ES-I3 (cell line): ENCODE measurements around the gene USP35.
"Not testable (repeated sequence)": the region's sequence is repeated elsewhere in the genome, so short reads cannot be mapped to it uniquely, and the experiment has no call there.

Experiments used
- H3K36me3 ChIP-seq: 2 replicates; pipeline ENCODE4 v1.6.1; 2013; ENCODE audit warnings: mild to moderate bottlenecking, low read length, control low read depth, moderate library complexity; ENCODE audit not compliant: insufficient read depth
- H3K4me1 ChIP-seq: 2 replicates; pipeline ENCODE4 v1.6.1; 2013; ENCODE audit warnings: mild to moderate bottlenecking, control low read depth, low read length; ENCODE audit not compliant: insufficient read depth
- H3K9ac ChIP-seq: 2 replicates; pipeline ENCODE4 v1.6.1; 2013; ENCODE audit warnings: low read depth, mild to moderate bottlenecking, low read length, moderate library complexity
- H3K9me3 ChIP-seq: 2 replicates; pipeline ENCODE4 v1.6.1; 2013; ENCODE audit warnings: mild to moderate bottlenecking, low read length, moderate library complexity; ENCODE audit not compliant: control insufficient read depth, insufficient read depth

USP35 gene

DNA sequence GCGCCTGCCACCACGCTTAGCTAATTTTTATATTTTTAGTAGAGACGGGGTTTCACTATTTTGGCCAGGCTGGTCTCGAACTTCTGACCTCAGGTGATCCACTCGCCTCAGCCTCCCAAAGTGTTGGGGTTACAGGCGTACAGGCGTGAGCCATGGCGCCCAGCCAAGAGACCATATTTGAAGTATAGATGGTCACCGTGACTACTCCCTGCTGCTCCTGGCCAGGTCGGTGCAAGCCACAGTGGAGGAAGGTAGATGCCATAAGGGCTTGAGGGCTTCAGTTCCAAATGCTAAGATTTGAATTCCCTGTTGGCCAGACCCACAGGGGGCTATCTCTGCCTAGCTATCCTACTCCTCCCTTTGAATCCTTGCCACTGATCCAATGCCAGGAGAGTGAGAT is 34.0 kb downstream of the USP35 start:
- not testable (repeated sequence) for H3K36me3 ChIP-seq, H3K9me3 ChIP-seq, H3K4me1 ChIP-seq, H3K9ac ChIP-seq

DNA sequence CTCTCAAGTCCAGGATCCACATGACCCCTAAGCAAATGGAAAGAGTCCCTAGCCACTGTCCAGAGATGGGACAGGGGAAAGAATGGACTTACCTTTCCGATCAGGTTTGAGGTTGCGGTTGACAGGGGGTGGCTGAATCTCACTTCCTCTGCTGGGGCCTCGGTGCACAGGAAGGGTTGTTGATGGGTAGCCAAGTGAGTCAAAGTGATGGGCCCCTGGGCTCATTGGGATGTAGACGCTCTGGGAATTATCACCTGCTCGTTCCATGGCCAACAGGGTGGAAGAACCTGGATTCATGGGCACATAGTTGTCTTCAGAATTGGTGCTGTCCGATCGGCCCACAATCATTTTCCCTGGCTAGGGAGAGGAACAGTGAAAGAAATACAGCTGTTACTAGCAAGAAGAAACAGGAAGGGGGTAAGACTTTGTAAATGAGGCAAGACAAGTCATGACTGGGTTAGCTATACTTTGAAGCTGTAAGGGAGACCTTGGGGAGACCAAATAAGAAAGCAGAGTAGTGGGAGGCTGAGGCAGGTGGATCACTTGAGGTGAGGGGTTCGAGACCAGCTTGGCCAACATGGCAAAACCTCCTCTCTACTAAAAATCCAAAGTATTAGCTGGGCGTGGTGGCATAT is 34.7 kb downstream of the USP35 start:
- no peak overlapping the region for H3K9ac ChIP-seq
- no peaks in the 10 kb centered on the region for H3K4me1 ChIP-seq
- H3K9me3 ChIP-seq = no peaks in the 10 kb centered on the region
- H3K36me3 ChIP-seq = peaks cover 6% of the 10 kb centered on the region

DNA sequence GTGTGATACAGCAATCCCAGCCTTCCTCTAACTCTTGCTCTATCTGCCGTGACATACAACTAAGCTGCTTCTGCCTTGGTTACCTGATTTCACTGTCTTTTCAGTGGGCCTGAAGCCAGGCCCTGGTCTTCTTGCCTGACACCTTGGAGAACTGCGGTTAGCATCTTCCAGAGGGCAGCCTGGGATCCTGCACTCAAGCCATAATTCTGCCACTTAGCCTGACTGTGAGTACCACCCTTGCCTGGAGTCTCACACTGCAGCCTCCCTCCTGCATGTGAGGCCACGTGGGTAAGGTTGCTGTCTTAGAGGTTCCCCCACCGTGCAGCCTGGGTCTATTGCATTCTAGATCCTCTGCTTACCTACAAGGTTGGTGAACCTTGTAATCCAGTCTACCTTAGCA is 35.8 kb downstream of the USP35 start:
- H3K9ac ChIP-seq = no peak overlapping the region
- H3K36me3 ChIP-seq = peaks cover 6% of the 10 kb centered on the region
- H3K4me1 ChIP-seq = no peaks in the 10 kb centered on the region

DNA sequence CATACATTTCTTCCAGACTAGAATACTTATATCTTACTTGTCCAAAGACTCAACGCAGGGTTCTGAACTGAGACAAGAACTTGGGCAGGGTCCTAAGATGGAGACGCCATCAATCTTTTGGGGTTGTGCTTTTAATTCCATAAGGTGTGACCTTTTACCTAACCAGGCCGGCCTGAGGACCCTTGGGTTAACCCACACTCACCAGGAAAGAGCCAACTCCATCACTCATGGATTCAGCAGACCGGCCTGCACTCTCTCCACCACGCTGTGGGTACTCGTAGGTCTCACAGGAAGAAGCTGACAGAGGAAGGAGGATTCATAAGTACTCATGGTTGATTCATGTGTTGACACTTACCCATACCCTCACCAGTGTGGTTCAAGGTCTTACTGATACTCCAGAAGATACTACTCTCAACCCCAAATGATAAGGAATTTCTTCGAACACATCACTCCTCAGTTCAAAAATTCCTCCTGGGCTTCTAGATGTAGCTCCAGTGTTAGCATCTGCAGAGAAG is 36.2 kb downstream of the USP35 start:
- no peaks in the 10 kb centered on the region for H3K4me1 ChIP-seq
- H3K9me3 ChIP-seq = no peaks in the 10 kb centered on the region
- peaks cover 6% of the 10 kb centered on the region for H3K36me3 ChIP-seq

More for the DNA sequence above, 35.8 kb downstream of the USP35 start:
- H3K9me3 ChIP-seq = no peaks in the 10 kb centered on the region

DNA sequence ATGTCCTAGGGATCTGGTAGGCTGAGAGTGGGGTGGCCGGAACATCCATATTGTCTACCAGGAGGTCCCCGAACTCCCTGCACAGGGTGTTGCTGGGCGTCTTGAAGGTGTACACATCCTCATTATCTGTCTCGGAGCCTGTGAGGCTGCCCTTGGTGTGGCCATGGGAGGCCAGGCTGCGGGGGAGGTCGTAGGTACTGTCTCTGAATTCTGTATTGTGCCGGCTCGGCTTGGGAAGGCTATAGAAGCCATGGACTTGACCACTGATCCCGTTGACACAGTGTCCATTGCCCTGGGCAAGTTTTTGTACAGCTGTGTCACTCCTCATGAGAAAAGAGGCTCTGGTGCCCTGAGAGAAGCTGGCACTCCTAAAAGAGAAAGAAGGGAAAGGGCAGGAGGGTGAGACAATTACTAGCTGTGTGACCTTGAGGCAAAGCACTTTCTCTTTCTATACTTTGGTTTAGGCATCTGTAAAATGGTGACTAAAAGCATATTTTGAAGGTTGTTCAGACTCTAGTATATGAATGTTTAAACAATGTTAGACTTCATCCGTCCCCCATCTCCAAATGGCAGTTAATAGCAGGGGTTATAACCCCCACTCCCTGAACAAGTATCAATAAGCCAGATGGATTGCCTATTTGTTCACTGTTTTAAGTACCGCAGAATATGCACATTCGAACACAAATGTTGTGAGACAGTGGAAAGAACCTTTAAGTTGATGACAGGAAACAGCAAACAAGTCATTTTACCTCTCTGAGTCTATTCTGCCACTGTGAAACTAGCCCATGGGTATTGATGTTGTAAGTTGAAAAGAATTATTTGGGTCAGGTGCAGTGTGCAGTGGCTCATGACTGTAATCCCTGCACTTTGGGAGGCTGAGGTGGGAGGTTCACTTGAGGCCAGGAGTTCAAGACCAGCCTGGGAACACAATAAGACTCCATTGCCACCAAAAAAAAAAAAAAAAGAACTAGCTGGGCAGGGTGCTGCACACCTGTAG is 38.3 kb downstream of the USP35 start:
- Histone ChIP-seq H3K36me3 (peaks cover under 1% of the 10 kb centered on the region), H3K9ac (no peak overlapping the region), H3K4me1 (no peaks in the 10 kb centered on the region), H3K9me3 (no peaks in the 10 kb centered on the region)

More for the DNA sequence above, 36.2 kb downstream of the USP35 start:
- no peak overlapping the region for H3K9ac ChIP-seq

DNA sequence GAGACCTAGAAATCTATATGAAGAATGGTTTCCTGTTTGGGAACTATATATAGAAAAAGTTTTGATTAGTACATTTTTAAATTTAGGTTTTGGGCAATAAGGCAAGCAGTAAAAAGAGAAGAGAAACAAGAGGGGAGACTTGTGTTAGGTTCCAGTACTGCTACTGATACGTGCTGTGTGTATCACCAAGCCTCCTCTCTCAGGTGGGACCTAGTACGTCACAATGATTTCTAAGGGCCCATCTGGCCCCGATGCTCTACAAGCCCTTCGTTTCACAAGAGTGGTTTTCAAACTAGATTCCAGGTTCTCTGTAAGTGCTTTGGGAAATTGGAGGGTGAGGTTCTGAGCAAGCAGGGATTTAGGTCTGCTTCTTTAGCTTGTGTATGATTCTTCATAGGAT is 39.2 kb downstream of the USP35 start:
- H3K9ac ChIP-seq = no peak overlapping the region
- H3K4me1 ChIP-seq = no peaks in the 10 kb centered on the region
- H3K36me3 ChIP-seq = no peaks in the 10 kb centered on the region; the same call in none of the 2 replicates
- no peaks in the 10 kb centered on the region for H3K9me3 ChIP-seq

DNA sequence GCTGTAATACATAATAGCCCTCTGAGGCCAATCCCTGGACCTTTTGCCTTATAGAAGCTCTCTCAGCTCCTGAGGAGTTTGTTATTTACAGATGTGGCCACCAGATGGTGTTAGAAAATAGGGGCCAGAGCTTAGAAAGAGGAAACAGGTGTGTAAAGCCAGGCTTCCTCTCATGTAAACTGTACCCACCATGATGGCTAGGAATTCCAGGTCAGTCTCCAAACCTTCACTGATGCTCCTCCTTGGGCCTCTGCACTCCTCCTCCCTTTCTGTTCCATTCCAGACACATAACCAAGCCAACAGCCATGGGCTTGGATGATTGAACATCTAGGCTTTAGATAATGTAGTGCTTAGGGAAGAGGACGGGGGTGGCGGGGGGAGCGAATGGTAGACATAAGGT is 39.7 kb downstream of the USP35 start:
- H3K9ac ChIP-seq = no peak overlapping the region
- H3K9me3 ChIP-seq = no peaks in the 10 kb centered on the region
- H3K4me1 ChIP-seq = no peaks in the 10 kb centered on the region
- H3K36me3 ChIP-seq = no peaks in the 10 kb centered on the region; the same call in none of the 2 replicates

DNA sequence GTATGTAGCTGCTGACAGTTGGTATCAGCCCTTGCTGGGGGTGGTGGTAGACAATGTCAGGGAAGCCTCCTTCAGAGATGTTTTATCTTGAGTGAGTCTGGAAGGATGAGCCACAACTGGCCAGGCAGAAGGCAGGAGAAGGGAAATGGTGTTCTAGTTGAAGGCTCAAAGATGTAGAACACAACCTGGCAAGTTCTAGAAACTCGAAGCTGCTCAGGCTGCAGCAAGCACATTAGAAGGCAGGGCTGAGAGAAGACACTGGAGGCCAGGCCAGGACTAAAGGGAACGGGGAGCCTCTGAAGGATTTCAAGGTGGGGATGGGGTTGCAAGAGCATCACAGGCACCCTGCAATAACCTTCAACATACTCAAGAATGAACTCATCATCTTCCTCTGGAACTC is 40.4 kb downstream of the USP35 start:
- Histone ChIP-seq H3K36me3 (no peaks in the 10 kb centered on the region; the same call in none of the 2 replicates), H3K9me3 (no peaks in the 10 kb centered on the region), H3K4me1 (no peaks in the 10 kb centered on the region; the same call in 1 of the 2 replicates), H3K9ac (no peak overlapping the region)

DNA sequence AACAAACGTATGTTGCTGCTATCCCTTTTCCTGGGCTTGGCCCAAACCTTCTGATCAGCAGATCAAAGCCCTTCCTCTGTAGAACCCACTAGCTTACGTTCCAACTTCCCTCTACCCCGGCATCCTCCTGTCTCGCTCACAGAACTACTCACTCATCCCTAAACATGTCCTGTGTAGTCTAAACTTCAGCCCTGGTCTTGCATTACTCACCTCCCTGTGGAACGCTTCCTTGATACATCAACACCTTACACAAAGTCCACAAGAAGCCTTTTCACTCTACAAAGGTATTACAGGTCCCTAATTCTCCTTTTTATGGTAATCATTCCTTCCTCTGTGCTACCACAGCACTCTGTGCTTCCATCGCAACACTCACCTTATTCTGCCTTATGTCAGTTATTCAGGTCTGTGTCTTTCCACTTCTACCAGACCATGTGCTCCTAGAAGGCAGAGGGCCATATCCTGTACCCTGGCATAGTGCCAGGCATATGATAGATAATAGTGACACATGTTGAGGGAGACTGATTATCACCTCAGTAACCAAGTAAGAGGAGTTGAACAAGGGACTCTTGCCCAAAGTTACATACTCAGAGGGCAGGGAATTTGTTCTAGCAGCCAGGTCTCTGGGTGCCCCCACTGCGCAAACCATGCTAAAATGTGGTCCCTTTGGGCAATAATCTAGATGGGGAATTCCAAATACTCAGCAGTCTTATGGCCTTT is 41.6 kb downstream of the USP35 start:
- Histone ChIP-seq H3K9me3 (no peaks in the 10 kb centered on the region), H3K4me1 (no peaks in the 10 kb centered on the region; the same call in 1 of the 2 replicates), H3K36me3 (no peaks in the 10 kb centered on the region; the same call in none of the 2 replicates), H3K9ac (no peak overlapping the region)

DNA sequence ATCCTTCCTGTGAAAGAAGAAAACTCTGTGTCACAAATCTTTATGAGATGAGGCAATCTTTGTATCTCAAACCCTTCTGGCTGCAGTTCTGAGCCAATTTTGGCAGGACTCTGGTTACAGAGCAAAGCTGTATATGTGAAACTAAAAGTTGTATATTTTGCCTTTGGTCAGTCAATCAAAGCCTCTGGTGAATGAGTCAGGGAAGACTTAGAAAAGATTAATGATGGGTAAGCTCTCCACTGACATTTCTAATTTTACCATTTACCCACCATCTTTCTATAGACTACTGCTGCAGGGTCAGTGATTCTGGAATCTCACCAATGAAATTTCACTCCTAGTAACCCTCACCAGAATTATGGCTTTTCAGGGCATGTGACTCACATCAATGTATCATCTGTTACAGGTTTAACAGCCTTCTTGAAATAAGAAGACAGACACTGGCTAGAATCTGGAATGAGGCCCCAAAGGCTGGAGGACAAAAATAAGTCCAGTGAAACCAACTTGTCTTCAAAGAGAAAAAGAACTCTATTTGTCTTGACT is 43.3 kb downstream of the USP35 start:
- H3K4me1 ChIP-seq = no peaks in the 10 kb centered on the region; the same call in 1 of the 2 replicates
- no peaks in the 10 kb centered on the region for H3K9me3 ChIP-seq
- H3K36me3 ChIP-seq = no peaks in the 10 kb centered on the region
- H3K9ac ChIP-seq = no peak overlapping the region

DNA sequence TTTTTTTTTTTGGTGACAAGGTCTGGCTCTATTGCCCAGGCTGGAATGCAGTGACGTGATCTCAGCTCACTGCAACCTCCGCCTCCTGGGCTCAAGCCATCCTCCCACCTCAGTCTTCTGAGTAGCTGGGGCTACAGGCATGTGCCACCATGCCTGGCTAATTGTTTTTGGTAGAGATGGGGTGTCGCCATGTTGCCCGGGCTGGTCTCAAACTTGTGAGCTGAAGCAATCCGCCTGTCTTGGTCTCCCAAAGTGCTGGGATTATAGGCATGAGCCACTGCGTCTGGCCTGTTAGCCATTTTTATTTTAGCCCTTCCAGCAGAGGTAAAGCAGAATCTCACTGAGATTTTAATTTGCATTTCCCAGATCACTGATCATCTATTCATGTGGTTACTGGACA is 44.3 kb downstream of the USP35 start:
- H3K9me3 ChIP-seq, H3K4me1 ChIP-seq, H3K9ac ChIP-seq, H3K36me3 ChIP-seq: not testable (repeated sequence)

DNA sequence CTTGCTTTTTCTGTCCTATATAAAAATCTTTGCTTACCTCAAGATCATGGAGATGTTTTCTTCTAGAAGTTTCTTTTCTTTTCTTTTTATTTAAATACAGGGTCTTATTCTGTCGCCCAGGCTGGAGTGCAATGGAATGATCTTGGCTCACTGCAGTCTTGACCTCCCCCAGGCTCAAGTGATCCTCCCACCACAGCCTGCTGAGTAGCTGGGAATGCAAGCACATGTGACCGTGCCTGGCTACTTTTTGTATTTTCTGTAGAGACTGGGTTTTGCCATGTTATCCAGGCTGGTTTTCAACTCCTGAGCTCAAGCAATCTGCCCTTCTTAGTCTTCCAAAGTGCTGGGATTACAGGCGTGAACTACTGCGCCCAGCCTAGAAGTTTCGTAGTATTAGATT is 45.3 kb downstream of the USP35 start:
- Histone ChIP-seq H3K36me3 (no peaks in the 10 kb centered on the region), H3K9me3 (no peaks in the 10 kb centered on the region), H3K4me1 (no peaks in the 10 kb centered on the region; the same call in 1 of the 2 replicates), H3K9ac (no peak overlapping the region)

DNA sequence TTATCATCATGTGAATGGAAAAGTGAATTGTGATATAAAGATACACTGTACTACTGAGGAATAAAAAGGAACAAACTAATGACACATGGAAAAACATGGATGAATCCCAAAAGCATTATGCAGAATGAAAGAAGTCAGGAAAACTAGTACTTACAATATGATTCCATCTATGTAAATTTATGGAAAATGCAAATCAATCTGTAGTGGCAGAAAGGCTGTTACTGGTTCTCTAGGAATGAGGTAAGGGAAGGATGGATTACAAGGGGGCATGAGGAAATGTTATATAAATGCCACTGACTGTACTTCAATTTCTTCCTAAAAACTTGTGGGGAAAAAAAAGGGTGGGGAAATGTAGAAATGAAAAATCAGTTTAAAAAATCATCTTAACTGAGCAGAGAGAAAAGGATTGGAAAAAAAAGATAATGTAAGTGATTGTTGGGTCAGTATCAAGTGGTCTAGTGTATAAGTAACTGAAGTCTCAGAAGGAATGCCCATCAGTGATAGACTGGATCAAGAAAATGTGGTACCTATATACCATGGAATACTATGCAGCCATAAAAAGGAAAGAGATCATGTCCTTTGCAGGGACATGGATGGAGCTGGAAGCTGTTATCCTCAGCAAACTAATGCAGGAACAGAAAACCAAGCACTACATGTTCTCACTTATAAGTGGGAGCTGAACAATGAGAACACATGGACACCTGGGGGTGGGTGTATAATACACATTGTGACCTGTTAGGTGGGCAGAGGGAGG is 48.8 kb downstream of the USP35 start:
- H3K9ac ChIP-seq = no peak overlapping the region
- no peaks in the 10 kb centered on the region for H3K9me3 ChIP-seq
- no peaks in the 10 kb centered on the region for H3K36me3 ChIP-seq
- no peaks in the 10 kb centered on the region; the same call in 1 of the 2 replicates for H3K4me1 ChIP-seq
